GM15510 (cell line): Measurements from ENCODE around the gene MNX1.

Source experiments
- POLR2A ChIP-seq: IDR thresholded peaks from 3 replicates; pipeline ENCODE4 v1.6.1; 2011; ENCODE audit warnings: borderline replicate concordance; ENCODE audit not compliant: insufficient read length; ENCODE audit errors: extremely low read depth

The MNX1 gene

GRCh38 chr7:157041004-157041403 is 30.5 kb upstream of the MNX1 start:
- no peak for TF ChIP-seq POLR2A

DNA sequence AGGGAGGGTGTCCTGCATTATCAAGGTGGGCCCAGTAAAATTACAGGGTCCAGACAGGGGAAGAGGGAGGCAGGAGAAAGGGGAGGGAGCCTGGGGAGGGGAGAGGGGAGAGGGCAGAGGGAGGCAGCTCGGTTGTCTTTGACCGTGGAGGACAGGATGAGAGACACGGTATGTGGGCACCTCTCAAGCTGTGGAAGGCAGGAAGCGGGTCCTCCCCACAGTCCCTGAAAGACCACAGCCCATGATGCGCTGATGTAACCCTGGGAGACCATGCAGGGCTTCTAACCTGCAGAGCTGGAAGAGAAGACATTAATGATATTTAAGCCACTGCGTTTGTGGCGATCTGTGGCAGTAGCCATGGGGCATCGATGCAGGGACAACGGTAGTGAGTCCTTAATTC is 27.2 kb upstream of the MNX1 start:
- no peak for TF ChIP-seq POLR2A

- TF ChIP-seq POLR2A, result no peak
These were observed 26.6 kb upstream of the MNX1 start for GRCh38 chr7:157037028-157037427.

GRCh38 chr7:157035979-157036378 is 25.5 kb upstream of the MNX1 start:
- TF ChIP-seq POLR2A, result no peak

GRCh38 chr7:157035302-157035701 is 24.8 kb upstream of the MNX1 start:
- TF ChIP-seq POLR2A, result no peak

DNA sequence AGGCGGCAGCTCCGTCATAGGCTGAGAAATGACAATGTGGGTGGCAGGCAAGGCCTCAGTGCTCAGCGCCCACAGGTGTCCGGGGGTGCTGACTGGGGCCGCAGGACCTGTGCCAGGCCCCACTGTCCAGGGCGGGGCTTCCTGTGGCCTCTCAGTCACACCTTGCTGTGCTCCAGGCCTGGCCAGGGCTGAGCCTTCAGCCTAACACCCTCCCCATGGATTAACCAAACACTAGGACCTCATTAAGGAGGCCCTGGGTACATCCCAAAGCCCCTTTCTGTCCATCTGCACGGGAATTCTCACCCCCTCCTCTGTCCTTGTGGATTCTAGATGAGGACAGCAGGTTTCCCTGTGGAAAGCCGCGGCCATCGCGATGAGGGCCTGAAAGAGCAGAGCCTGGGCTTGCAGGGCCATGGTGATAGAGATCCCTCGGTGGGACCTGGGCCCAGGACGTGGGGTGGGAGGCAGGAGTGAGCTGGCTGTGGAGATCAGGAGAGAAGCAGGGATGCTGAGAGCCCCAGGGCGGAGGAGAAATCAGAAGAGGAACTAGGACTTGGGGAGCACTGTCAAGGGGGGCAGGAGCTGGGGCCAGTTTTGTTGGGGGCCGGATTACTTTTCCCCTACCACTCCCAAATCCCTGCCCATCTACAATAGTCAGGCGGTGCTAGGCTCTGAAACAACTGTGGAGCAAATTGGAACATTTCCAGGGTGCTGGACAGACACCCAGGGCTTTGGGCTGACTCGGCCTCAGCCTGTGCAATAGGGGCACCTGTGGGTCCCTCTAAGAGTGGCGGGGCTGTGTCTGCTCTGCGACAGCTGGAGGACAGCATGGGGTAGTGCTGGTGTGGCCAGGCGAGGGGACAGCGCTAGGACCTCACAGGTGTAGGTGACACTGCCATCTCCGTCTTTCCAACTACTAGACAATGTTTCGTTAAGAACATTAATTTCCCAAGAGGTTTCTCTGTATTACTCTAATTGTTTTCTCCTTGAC is 23.3 kb upstream of the MNX1 start:
- no peak for TF ChIP-seq POLR2A

GRCh38 chr7:157032644-157033482 is 22.4 kb upstream of the MNX1 start:
- no peak for TF ChIP-seq POLR2A

DNA sequence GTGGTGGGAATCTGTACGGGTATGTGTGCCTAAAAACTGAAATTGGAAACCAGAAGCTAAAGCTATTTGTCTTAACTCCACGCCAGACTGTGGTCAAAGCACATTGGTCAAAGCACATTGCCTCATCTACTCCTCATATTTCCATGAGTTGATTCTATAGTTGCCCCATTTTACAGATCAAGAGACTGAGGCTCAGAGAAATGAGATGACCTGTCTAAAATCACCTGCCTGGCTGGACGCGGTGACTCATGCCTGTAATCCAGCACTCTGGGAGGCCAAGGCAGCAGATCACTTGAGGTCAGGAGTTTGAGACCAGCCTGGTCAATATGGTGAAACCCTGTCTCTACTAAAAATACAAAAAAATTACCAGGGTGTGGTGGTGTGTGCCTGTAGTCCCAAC is 21.7 kb upstream of the MNX1 start:
- no peak for TF ChIP-seq POLR2A

GRCh38 chr7:157028199-157028903 is 17.9 kb upstream of the MNX1 start:
- TF ChIP-seq POLR2A, result no peak

GRCh38 chr7:157027568-157028198 is 17.2 kb upstream of the MNX1 start:
- no peak for TF ChIP-seq POLR2A

GRCh38 chr7:157024716-157025115 is 14.3 kb upstream of the MNX1 start:
- no peak for TF ChIP-seq POLR2A

- no peak for TF ChIP-seq POLR2A
These were observed 13.1 kb upstream of the MNX1 start for GRCh38 chr7:157023589-157023905.

DNA sequence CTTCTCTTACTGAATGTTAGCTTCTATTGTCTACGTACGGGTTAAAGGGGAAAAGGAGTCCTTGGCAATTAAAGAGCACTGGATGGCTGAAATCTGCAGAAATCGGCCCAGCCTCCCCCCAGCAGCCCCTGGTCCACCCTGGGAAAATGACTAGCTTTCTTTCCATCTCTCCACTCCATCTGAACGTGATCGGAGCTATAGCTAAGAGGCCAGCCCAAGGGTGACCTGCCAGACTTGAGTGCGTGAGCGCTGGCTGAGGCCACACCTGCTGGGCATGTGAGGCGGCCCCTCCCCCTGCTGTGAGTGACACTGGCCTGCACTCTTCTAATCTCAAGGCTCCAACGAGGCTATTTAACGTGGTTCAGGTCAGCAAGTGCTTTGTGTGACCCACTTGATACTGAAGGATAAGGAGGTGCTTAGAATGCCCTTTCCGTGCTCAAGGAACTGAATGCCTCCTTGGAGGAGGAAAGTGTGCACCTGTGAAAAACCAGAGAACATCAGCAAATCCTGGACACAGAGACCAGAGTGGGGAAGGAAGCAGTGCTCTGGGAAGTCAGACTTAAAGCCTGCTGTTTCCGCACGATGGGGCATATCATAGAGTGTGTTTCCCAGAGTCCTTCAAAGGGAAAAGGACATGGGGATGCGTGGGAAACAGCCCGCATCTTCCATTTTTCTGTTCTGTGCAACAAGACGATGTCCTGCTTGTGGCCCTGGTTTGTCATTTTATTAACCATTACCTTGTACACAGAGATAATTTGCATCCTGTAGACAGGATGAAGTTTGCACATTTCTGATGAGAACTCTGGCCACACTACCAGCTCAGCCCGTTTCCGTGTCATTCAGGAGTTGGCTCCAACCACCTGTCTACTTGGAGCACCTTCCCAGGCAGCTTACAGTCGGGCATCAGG is 12.5 kb upstream of the MNX1 start:
- TF ChIP-seq POLR2A, result no peak

- TF ChIP-seq POLR2A, result no peak
These were observed 11.6 kb upstream of the MNX1 start for GRCh38 chr7:157021871-157022680.
